Lower leg skin (tissue), 3 donors: ENCODE data around the gene ERC1.

ENCODE experiments used
- POLR2A ChIP-seq, 2 donors: fragments of 450-650 bp; IDR thresholded peaks; one replicate each; pipeline ENCODE4 v1.6.1; 2016 to 2017; ENCODE audit warnings: antibody characterized with exemption in 2 of 2, mild to moderate bottlenecking in 1 of 2, moderate library complexity in 1 of 2
- TF ChIP-seq, protein P1 (sequence below), 3 donors: fragments of 450-650 bp; IDR thresholded peaks; one replicate each; pipeline ENCODE4 v1.5.1; 2016; ENCODE audit warnings: antibody characterized with exemption in 3 of 3, mild to moderate bottlenecking in 3 of 3, moderate library complexity in 2 of 3

DNA sequence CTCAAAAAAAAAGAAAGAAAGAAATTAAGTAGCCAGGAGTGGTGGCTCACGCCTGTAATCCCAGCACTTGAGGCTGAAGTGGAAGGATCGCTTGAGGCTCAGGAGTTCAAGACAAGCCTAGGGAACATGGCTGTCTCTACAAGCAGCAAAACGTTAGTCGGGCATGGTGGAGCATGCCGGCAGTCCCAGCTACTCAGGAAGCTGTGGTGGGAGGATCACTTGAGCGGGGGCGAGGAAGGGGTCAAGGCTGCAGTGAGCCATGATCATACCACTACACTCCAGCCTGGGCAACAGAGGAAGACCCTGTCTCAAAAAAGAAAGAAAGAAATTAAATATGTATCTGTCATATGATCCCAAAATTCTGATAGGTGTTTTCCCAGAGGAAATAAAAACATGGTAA is 46.8 kb upstream of the ERC1 start:
- no peak for TF ChIP-seq POLR2A (IDR thresholded peaks at IDR 0.05)
- TF ChIP-seq, protein P1, sequence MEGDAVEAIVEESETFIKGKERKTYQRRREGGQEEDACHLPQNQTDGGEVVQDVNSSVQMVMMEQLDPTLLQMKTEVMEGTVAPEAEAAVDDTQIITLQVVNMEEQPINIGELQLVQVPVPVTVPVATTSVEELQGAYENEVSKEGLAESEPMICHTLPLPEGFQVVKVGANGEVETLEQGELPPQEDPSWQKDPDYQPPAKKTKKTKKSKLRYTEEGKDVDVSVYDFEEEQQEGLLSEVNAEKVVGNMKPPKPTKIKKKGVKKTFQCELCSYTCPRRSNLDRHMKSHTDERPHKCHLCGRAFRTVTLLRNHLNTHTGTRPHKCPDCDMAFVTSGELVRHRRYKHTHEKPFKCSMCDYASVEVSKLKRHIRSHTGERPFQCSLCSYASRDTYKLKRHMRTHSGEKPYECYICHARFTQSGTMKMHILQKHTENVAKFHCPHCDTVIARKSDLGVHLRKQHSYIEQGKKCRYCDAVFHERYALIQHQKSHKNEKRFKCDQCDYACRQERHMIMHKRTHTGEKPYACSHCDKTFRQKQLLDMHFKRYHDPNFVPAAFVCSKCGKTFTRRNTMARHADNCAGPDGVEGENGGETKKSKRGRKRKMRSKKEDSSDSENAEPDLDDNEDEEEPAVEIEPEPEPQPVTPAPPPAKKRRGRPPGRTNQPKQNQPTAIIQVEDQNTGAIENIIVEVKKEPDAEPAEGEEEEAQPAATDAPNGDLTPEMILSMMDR (IDR thresholded peaks at IDR 0.05), result no peak
